ENCODE results near the gene RIN3.

The RIN3 gene, protein sequence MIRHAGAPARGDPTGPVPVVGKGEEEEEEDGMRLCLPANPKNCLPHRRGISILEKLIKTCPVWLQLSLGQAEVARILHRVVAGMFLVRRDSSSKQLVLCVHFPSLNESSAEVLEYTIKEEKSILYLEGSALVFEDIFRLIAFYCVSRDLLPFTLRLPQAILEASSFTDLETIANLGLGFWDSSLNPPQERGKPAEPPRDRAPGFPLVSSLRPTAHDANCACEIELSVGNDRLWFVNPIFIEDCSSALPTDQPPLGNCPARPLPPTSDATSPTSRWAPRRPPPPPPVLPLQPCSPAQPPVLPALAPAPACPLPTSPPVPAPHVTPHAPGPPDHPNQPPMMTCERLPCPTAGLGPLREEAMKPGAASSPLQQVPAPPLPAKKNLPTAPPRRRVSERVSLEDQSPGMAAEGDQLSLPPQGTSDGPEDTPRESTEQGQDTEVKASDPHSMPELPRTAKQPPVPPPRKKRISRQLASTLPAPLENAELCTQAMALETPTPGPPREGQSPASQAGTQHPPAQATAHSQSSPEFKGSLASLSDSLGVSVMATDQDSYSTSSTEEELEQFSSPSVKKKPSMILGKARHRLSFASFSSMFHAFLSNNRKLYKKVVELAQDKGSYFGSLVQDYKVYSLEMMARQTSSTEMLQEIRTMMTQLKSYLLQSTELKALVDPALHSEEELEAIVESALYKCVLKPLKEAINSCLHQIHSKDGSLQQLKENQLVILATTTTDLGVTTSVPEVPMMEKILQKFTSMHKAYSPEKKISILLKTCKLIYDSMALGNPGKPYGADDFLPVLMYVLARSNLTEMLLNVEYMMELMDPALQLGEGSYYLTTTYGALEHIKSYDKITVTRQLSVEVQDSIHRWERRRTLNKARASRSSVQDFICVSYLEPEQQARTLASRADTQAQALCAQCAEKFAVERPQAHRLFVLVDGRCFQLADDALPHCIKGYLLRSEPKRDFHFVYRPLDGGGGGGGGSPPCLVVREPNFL

DNA sequence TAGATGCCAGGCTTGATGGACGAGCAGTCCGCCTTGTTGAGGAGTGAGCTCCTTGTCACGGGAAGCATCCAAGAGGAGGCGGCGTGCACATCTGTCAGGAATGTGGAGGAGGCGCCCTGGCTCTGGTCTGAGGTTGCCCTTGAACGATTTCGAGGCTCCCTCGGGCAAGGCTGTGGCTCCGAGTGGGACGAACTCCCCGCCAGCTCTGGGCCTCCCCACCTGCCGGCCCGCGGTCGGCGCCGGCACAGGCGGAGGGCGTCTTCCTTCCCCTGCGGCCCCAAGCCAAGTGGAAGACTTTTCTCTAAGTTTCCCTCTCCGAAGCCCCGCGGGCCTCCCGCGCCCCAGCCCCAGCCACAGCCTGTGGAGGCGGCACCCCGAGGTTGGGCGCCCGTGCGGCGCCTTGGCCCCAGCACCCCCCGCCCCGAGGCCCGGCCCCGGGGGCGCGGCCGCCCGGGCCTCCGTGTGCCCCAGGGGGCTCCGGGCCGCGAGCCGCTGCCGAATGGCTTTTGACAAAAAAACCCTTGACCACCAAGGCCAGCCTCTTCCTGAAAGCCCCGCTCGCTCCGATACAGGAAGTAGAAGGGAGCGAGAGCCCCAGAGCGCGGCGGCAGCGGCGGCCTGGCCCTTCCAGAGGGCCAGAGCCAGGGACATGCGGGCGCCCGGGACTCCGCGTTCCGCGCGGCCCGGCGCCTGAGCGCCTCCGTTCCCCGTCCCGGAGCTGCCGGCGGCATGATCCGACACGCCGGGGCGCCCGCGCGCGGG lies at the start of gene RIN3:
TSS of gene RIN3 (plus strand) at position 578 of the 762 bp plus-strand sequence. CDS start at position 730, 152 bp downstream.
- peak; percentile 66 for DNase-seq

GRCh38 chr14:92464156-92464555 lies 49.4 kb upstream of the RIN3 start:
- no peak for DNase-seq

GRCh38 chr14:92464716-92465115 lies 48.9 kb upstream of the RIN3 start:
- no peak for DNase-seq

- no peak for DNase-seq
Measured at GRCh38 chr14:92465353-92466055, 48.1 kb upstream of the RIN3 start.

DNA sequence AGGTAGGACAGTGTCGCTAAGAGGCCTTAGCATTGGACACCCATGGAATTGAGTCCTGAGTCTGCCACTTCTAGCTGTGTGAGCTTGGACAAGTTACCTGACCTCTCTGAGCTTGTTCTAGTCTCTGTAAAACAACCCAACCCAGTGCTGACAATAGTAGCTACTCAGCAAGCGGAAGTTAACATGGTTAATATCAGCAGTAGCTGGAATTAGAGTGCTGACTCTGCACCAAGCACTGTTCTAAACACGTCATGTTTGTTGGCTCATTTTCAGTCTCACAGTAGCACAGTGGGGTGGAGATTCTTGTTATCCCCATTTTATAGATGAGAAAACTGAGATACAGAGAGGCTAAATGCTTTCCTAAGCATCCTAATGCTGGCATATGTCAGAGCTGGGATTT lies 47.5 kb upstream of the RIN3 start:
- no peak for DNase-seq

GRCh38 chr14:92469515-92469914 lies 44.1 kb upstream of the RIN3 start:
- DNase-seq: no peak

- no peak for DNase-seq
Measured at GRCh38 chr14:92470215-92470614, 43.4 kb upstream of the RIN3 start.

GRCh38 chr14:92470811-92471210 lies 42.8 kb upstream of the RIN3 start:
- DNase-seq: no peak

GRCh38 chr14:92471919-92472318 lies 41.7 kb upstream of the RIN3 start:
- no peak for DNase-seq

- DNase-seq: no peak
Measured at GRCh38 chr14:92472860-92473259, 40.7 kb upstream of the RIN3 start.

DNA sequence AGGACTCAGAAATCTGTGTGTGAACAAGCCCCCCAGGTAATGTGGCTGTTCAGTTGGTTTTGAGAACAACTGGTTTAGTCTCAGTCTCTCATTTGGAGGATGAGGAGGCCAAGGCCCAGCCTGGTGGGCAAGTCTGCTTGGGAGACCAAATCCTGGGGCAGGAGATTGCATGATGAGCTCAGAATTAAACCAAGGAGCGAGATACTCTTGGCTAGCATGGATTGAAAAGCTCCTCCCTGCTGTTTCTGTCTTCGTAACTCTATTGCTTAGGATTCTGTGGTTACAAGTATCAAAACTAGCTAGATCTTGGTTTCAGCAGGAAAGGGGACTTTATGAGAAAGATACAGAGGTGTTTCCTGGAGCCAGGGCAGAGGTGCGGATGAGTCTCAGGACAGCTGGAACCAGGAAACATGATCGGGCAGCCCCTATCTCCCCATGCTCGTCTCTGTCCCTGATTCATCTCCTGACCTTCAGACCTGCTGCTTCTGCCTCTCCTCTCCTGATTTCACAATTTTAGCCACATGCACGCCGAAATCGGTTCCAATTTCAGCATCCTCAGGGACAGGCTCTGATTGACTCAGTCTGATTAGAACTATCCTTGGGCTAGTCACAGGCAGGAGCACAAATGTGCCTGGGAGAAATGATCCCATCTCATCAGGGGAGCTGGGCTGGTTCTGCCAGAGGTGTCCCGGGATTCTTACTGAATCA lies 40.2 kb upstream of the RIN3 start:
- no peak for DNase-seq

- no peak for DNase-seq
Measured at GRCh38 chr14:92473969-92474535, 39.5 kb upstream of the RIN3 start.

DNA sequence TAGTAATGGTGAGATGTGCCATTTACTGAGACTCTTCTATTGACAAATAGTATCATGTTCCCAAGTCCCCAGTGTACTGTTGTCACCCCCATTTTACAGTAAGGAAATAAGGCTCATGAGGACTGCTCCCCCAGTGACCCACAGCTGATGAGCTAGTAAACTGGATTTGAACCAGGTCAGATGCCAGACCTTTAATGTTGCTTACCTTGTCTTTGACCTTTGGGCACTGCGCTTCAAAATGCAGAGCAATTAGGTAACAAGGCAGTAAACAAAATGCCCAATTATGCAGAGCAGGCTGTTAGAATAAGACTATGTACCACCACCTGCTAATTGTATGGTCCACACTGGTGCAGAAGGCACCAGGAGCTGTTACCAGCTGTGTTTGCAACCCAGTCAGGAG lies 38.5 kb upstream of the RIN3 start:
- no peak for DNase-seq

GRCh38 chr14:92475451-92476187 lies 38.0 kb upstream of the RIN3 start:
- no peak for DNase-seq

GRCh38 chr14:92480856-92481255 lies 32.7 kb upstream of the RIN3 start:
- DNase-seq: no peak

GRCh38 chr14:92481386-92481785 lies 32.2 kb upstream of the RIN3 start:
- DNase-seq: no peak

- DNase-seq: no peak
Measured at GRCh38 chr14:92481811-92482555, 31.6 kb upstream of the RIN3 start.

- no peak for DNase-seq
Measured at GRCh38 chr14:92482621-92483319, 30.8 kb upstream of the RIN3 start.

All from activated CD8-positive, alpha-beta memory T cell treated with anti-CD3 and anti-CD28 coated beads, Interleukin-2, amount 50 U/mL, for 4 hours (primary cell).